Measurements from ENCODE around the gene OBSL1. TPM values are rescaled to one million over a fixed set of nuclear protein-coding genes. Genes with fewer than 3 reads are reported as not detected.

OBSL1 gene
- total RNA-seq, 2 donors from 2014 or later = 150 to 157 TPM

DNA sequence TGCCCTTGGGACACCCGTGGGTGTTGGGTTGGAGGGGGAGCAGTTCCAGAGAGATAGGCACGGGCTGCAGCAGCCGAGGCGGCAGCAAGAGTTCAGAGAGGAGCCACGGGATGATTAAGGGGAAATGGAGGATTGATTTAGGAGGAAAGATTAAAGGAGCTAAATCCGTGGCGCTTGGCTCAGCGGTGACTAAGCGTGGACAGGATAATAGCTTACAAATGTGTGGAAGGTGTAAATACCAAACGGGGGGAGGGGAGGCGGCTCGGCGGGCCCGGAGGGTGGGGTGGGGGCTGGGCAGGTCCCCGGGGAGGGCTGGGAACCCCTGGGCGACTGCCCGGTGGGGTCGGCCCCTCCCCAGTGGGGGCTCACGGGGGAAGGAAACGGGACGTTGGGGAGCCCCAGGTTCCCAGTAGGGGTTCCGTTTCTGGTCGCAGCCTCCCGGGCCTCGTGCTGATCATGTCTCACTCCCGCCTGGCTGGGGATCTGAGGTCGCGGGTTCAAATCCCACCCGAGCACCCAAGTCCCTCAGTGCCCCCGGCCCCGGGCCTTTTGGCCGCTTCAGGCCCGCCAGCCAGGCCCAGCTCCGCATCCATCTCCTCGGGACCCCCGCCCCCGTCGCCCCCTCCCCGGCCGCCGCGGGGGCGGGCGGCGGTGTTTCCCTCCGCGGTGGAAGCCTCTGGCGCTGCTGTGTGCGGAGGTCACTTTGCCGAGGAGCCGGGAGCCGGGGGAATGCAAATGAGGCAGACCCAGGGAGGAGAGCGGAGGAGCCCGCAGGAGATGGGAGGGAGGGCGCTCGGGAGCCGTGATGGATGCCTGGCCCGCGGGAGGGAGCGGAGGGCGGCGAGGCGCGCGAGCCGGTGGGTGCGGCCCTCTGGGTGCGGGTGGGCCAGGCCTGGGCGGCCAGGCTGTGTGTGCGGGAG lies 49.0 kb downstream of the OBSL1 start:
- Histone ChIP-seq H3K9me3 (no peaks in the 10 kb centered on the region), H3K4me3 (peak overlapping the region in 1 of 2 donors; percentile 41), H3K27ac (peak overlapping the region; percentile 88 to 92), H3K4me1 (peaks cover 0 to 58% of the 10 kb centered on the region in 2 donors), H3K27me3 (no peaks in the 10 kb centered on the region), H3K36me3 (no peaks in the 10 kb centered on the region)
- TF ChIP-seq, protein P1, sequence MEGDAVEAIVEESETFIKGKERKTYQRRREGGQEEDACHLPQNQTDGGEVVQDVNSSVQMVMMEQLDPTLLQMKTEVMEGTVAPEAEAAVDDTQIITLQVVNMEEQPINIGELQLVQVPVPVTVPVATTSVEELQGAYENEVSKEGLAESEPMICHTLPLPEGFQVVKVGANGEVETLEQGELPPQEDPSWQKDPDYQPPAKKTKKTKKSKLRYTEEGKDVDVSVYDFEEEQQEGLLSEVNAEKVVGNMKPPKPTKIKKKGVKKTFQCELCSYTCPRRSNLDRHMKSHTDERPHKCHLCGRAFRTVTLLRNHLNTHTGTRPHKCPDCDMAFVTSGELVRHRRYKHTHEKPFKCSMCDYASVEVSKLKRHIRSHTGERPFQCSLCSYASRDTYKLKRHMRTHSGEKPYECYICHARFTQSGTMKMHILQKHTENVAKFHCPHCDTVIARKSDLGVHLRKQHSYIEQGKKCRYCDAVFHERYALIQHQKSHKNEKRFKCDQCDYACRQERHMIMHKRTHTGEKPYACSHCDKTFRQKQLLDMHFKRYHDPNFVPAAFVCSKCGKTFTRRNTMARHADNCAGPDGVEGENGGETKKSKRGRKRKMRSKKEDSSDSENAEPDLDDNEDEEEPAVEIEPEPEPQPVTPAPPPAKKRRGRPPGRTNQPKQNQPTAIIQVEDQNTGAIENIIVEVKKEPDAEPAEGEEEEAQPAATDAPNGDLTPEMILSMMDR (IDR thresholded peaks at IDR 0.05) = no peak
- DNase-seq (ENCODE audit: low spot score) = peak; percentile 70

DNA sequence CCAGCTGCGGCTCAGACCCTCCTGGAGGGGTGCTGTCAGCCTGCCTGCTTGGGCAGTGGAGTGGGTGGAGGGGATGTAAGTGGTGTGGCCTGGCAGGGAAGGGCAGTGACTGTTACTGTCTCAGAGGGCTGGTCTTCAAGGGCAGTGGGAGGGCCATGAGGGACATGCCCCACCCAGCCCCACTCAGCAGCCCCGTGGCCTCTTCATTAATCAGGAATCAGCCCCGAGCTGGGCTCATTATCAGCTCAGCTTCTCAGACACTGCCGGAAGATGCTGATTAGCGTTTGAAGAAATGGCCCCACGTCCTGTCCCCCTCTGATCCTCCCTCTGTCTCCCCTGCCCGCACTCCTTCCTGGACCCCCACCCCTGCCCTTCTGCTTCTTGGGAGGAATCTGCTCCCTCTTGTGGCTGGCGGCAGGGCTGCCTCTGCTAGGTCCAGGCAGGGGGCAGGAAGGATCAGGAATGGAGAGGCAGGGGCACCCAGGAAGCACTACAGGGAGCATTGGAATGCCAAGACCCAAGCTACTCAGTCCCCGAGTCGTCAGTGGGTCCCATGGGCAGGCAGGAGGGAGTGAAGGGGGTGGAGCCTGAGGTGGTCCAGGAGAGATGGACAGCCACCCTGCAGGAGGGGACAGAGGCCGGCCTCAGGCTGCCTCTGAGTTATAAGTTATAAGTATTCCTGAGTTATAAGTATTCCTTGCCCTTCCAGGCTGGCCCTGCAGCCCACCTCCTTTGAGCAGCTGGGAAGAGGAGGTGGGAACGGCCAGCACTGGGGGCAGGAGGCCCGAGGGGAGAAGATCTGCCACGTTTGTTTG lies 50.1 kb downstream of the OBSL1 start:
- TF ChIP-seq, protein P1 (IDR thresholded peaks at IDR 0.05) = peak; percentile 47 to 79
- Histone ChIP-seq H3K4me3 (no peak overlapping the region), H3K27ac (peak overlapping the region; percentile 88 to 92), H3K4me1 (peaks cover 0 to 53% of the 10 kb centered on the region in 2 donors), H3K9me3 (no peaks in the 10 kb centered on the region), H3K27me3 (no peaks in the 10 kb centered on the region), H3K36me3 (no peaks in the 10 kb centered on the region)
- DNase-seq (ENCODE audit: low spot score) = no peak

DNA sequence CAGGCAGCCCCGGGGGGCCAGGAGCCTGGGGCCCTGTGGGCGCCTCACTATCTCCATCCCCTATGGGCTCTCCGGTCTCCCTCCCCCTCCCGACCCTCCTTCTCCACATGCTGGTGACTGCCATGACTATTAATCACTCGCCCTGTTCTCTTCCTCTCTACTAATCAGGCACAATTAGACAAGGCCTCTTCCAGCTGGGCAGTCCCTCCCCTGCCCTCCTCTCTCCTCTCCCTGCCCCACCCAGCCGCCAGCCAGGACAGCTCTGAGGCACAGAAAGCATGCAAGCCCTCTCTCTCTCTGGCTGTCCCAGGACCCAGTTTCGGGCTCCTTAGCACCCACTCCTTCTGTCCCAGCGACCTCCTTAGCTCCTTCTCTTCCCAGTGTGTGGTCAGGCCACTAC lies 51.3 kb downstream of the OBSL1 start:
- Histone ChIP-seq H3K9me3 (no peaks in the 10 kb centered on the region), H3K4me3 (no peak overlapping the region), H3K27me3 (no peaks in the 10 kb centered on the region), H3K4me1 (peaks cover 0 to 43% of the 10 kb centered on the region in 2 donors), H3K36me3 (no peaks in the 10 kb centered on the region), H3K27ac (peak overlapping the region; percentile 88 to 92)
- no peak for DNase-seq (ENCODE audit: low spot score)
- TF ChIP-seq, protein P1 (IDR thresholded peaks at IDR 0.05) = no peak

DNA sequence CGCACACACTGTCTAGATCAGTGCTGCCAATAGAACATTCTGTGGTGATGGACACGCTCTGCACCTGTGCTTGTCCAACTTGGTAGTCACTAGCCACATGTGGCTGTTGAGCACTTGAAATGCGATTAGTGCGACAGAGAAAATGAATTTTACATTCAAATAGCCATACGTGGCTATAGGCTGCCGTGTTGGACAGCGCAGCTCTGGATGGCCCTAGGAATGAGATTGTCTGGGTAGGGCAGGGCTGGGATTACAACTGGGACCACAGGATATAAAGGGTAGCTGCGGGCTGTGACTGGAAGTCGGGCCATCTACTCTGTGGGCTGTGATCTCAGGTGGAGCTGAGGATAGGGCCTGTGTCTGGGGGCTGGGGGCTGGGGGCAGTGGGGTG lies 51.8 kb downstream of the OBSL1 start:
- peak overlapping the region; percentile 88 to 92 for H3K27ac ChIP-seq
- DNase-seq (ENCODE audit: low spot score) = no peak
- TF ChIP-seq, protein P1 (IDR thresholded peaks at IDR 0.05) = no peak

DNA sequence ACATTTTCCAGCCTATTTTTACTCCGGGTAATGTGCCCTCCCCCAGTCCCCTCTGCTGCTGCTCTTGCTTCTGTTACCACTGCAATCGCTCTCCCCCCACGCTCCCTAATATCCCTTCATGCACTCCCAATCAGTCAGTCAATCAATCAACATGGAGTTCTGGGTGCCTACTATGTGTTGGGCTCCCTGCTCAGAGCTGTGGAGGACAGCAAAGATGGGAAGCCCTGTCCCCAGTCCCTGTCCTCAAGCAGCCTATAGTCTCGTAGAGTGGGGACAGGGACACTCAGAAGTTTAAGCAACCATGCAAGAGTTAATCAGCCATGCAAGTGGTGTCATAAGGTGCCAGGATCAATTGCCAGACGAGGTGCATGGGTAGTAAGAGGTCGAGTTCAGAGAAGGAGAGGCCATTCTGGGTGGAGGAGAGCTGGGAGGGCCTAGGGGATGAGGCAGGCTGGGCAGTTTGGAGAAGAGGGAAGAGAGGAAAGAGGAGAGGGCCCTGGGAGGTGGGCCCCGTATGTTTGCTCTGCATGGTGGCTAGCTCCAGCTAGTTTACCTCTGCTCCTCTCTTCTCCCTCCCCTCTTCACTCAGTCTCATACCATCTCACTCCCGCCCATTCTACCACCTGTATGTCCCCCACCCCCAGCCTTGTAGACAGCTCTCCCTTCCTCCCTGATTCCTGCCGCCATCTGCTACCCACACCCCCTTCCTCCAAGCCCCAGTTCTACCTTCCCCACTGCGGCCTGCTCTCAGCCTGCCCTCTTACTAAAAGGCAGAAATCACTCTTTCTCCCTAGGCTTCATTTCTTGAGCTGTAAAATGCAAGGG lies 53.2 kb downstream of the OBSL1 start:
- no peak overlapping the region for H3K4me3 ChIP-seq
- no peak for DNase-seq (ENCODE audit: low spot score)
- TF ChIP-seq, protein P1 (IDR thresholded peaks at IDR 0.05) = no peak
- peaks cover 0 to 55% of the 10 kb centered on the region in 2 donors for H3K4me1 ChIP-seq
- H3K9me3 ChIP-seq = no peaks in the 10 kb centered on the region
- H3K36me3 ChIP-seq = no peaks in the 10 kb centered on the region
- H3K27me3 ChIP-seq = no peaks in the 10 kb centered on the region
- no peak overlapping the region for H3K27ac ChIP-seq

More for the DNA sequence above, 51.8 kb downstream of the OBSL1 start:
- Histone ChIP-seq H3K36me3 (no peaks in the 10 kb centered on the region), H3K4me3 (no peak overlapping the region), H3K9me3 (no peaks in the 10 kb centered on the region), H3K27me3 (no peaks in the 10 kb centered on the region), H3K4me1 (peaks cover 0 to 47% of the 10 kb centered on the region in 2 donors)
